Measurements from ENCODE around the gene RALGPS2.

RALGPS2 gene

GRCh38 chr1:178928041-178928440 lies 203.0 kb downstream of the RALGPS2 start:
- TF ChIP-seq CTCF (IDR thresholded peaks at IDR 0.05; ENCODE audit: extremely low read depth, missing control alignments) = no peak
- DNase-seq (ENCODE audit: low spot score) = no peak

- DNase-seq (ENCODE audit: low spot score) = no peak
- no peak for TF ChIP-seq CTCF (IDR thresholded peaks at IDR 0.05; ENCODE audit: extremely low read depth, missing control alignments)
Observed at GRCh38 chr1:178928976-178929375, 203.9 kb downstream of the RALGPS2 start.

GRCh38 chr1:178931858-178932551 lies 207.0 kb downstream of the RALGPS2 start:
- no peak for DNase-seq (ENCODE audit: low spot score)
- no peak for TF ChIP-seq CTCF (IDR thresholded peaks at IDR 0.05; ENCODE audit: extremely low read depth, missing control alignments)

- no peak for TF ChIP-seq CTCF (IDR thresholded peaks at IDR 0.05; ENCODE audit: extremely low read depth, missing control alignments)
- no peak for DNase-seq (ENCODE audit: low spot score)
Observed at GRCh38 chr1:178932552-178932906, 207.5 kb downstream of the RALGPS2 start.

- TF ChIP-seq CTCF (IDR thresholded peaks at IDR 0.05; ENCODE audit: extremely low read depth, missing control alignments) = no peak
Observed at GRCh38 chr1:178933105-178933561, 208.1 kb downstream of the RALGPS2 start.

GRCh38 chr1:178933709-178934490 lies 208.9 kb downstream of the RALGPS2 start:
- TF ChIP-seq CTCF (IDR thresholded peaks at IDR 0.05; ENCODE audit: extremely low read depth, missing control alignments) = no peak
- DNase-seq (ENCODE audit: low spot score) = no peak

More at GRCh38 chr1:178933105-178933561, 208.1 kb downstream of the RALGPS2 start:
- no peak for DNase-seq (ENCODE audit: low spot score)

- TF ChIP-seq CTCF (IDR thresholded peaks at IDR 0.05; ENCODE audit: extremely low read depth, missing control alignments) = no peak
- DNase-seq (ENCODE audit: low spot score) = no peak
Observed at GRCh38 chr1:178934546-178934945, 209.5 kb downstream of the RALGPS2 start.
